Measurements from ENCODE around the gene ELAVL4. TPM values are rescaled to one million over a fixed set of nuclear protein-coding genes. Genes with fewer than 3 reads are reported as not detected.

The ELAVL4 gene
- total RNA-seq, result not detected in 2 replicates

- no peak for DNase-seq (ENCODE audit: low read depth in 2 of 2)
Measured at GRCh38 chr1:50108497-50109059, at the start of gene ELAVL4. ELAVL4 (plus strand) TSS chr1:50108920; CDS start chr1:50109190, 270 bp downstream.

GRCh38 chr1:50060279-50060678, 48.4 kb upstream of the ELAVL4 start:
- no peak for DNase-seq (ENCODE audit: low read depth in 2 of 2)

- DNase-seq (ENCODE audit: low read depth in 2 of 2), result no peak
Measured at GRCh38 chr1:50066806-50067205, 41.9 kb upstream of the ELAVL4 start.

- no peak for DNase-seq (ENCODE audit: low read depth in 2 of 2)
Measured at GRCh38 chr1:50074931-50075330, 33.8 kb upstream of the ELAVL4 start.

GRCh38 chr1:50077273-50077672, 31.4 kb upstream of the ELAVL4 start:
- DNase-seq (ENCODE audit: low read depth in 2 of 2), result no peak

GRCh38 chr1:50080904-50081586, 27.7 kb upstream of the ELAVL4 start:
- DNase-seq (ENCODE audit: low read depth in 2 of 2), result peak in 1 of 2 donors; percentile 7

GRCh38 chr1:50084389-50084788, 24.3 kb upstream of the ELAVL4 start:
- no peak for DNase-seq (ENCODE audit: low read depth in 2 of 2)

GRCh38 chr1:50091068-50091467, 17.7 kb upstream of the ELAVL4 start:
- DNase-seq (ENCODE audit: low read depth in 2 of 2), result no peak

GRCh38 chr1:50095716-50096115, 13.0 kb upstream of the ELAVL4 start:
- DNase-seq (ENCODE audit: low read depth in 2 of 2), result no peak

GRCh38 chr1:50097021-50097679, 11.6 kb upstream of the ELAVL4 start:
- DNase-seq (ENCODE audit: low read depth in 2 of 2), result no peak

- no peak for DNase-seq (ENCODE audit: low read depth in 2 of 2)
Measured at GRCh38 chr1:50097791-50098190, 10.9 kb upstream of the ELAVL4 start.

- DNase-seq (ENCODE audit: low read depth in 2 of 2), result no peak
Measured at GRCh38 chr1:50098591-50099021, 10.1 kb upstream of the ELAVL4 start.

- no peak for DNase-seq (ENCODE audit: low read depth in 2 of 2)
Measured at GRCh38 chr1:50099654-50100053, 9.1 kb upstream of the ELAVL4 start.

GRCh38 chr1:50103615-50104081, 5.1 kb upstream of the ELAVL4 start:
- no peak for DNase-seq (ENCODE audit: low read depth in 2 of 2)

GRCh38 chr1:50105433-50105832, 3.3 kb upstream of the ELAVL4 start:
- no peak for DNase-seq (ENCODE audit: low read depth in 2 of 2)

- DNase-seq (ENCODE audit: low read depth in 2 of 2), result no peak
Measured at GRCh38 chr1:50106095-50106761, 2.5 kb upstream of the ELAVL4 start.

- DNase-seq (ENCODE audit: low read depth in 2 of 2), result no peak
Measured at GRCh38 chr1:50109116-50109515, 396 bp downstream of the ELAVL4 start.

GRCh38 chr1:50109647-50110075, 941 bp downstream of the ELAVL4 start:
- DNase-seq (ENCODE audit: low read depth in 2 of 2), result peak in 1 of 2 donors; percentile 0

- no peak for DNase-seq (ENCODE audit: low read depth in 2 of 2)
Measured at GRCh38 chr1:50110151-50110550, 1.4 kb downstream of the ELAVL4 start.

- DNase-seq (ENCODE audit: low read depth in 2 of 2), result no peak
Measured at GRCh38 chr1:50110656-50111055, 1.9 kb downstream of the ELAVL4 start.

GRCh38 chr1:50111503-50111902, 2.8 kb downstream of the ELAVL4 start:
- DNase-seq (ENCODE audit: low read depth in 2 of 2), result no peak

- DNase-seq (ENCODE audit: low read depth in 2 of 2), result no peak
Measured at GRCh38 chr1:50112193-50112592, 3.5 kb downstream of the ELAVL4 start.
